Mesothelial cell of epicardium (in vitro differentiated cells): ENCODE measurements around the gene LCT. TPM values are rescaled to one million over a fixed set of nuclear protein-coding genes. Genes with fewer than 3 reads are reported as not detected.
A peak's percentile ranks its signal among the peaks of the same experiment; 100 is the strongest.

ENCODE experiments used
- DNase-seq, 2 experiments: peaks; one replicate each; pipeline ENCODE4 v3.0.0; 2021; ENCODE audit warnings: low spot score in 2 of 2; ENCODE audit not compliant: unreplicated experiment in 2 of 2
- H3K27ac Mint-ChIP-seq: 2 replicates; pipeline ENCODE4 v1.8.0; 2021; ENCODE audit warnings: mixed read lengths
- H3K27me3 Mint-ChIP-seq: 2 replicates; pipeline ENCODE4 v1.8.0; 2021; ENCODE audit warnings: low read depth, mixed read lengths
- H3K36me3 Mint-ChIP-seq: 2 replicates; pipeline ENCODE4 v1.8.0; 2021; ENCODE audit warnings: mixed read lengths
- H3K4me1 Mint-ChIP-seq: 2 replicates; pipeline ENCODE4 v1.8.0; 2021; ENCODE audit warnings: mixed read lengths
- H3K4me3 Mint-ChIP-seq: 2 replicates; pipeline ENCODE4 v1.8.0; 2021; ENCODE audit warnings: mild to moderate bottlenecking, moderate library complexity, mixed read lengths
- H3K9me3 Mint-ChIP-seq: 2 replicates; pipeline ENCODE4 v1.8.0; 2021; ENCODE audit warnings: mixed read lengths
- total RNA-seq: library from RNA; stranded (reverse); gene quantifications from 3 replicates; pipeline ENCODE4 v1.2.1, GENCODE V29; 2021
- TF ChIP-seq, protein P1 (sequence below): fragments of 200-600 bp; sonication (generic); IDR thresholded peaks from one replicate; pipeline ENCODE4 v1.5.0; 2021; ENCODE audit warnings: antibody characterized with exemption; ENCODE audit not compliant: unreplicated experiment

Gene LCT
- total RNA-seq, 1 donor from 2014 or later: not detected

- Mint-ChIP-seq H3K27me3 (no peaks in the 10 kb centered on the region), H3K4me1 (peaks cover 7% of the 10 kb centered on the region), H3K36me3 (peaks cover 25% of the 10 kb centered on the region), H3K9me3 (no peaks in the 10 kb centered on the region), H3K4me3 (no peak overlapping the region), H3K27ac (peak overlapping the region; percentile 79)
- TF ChIP-seq, protein P1, sequence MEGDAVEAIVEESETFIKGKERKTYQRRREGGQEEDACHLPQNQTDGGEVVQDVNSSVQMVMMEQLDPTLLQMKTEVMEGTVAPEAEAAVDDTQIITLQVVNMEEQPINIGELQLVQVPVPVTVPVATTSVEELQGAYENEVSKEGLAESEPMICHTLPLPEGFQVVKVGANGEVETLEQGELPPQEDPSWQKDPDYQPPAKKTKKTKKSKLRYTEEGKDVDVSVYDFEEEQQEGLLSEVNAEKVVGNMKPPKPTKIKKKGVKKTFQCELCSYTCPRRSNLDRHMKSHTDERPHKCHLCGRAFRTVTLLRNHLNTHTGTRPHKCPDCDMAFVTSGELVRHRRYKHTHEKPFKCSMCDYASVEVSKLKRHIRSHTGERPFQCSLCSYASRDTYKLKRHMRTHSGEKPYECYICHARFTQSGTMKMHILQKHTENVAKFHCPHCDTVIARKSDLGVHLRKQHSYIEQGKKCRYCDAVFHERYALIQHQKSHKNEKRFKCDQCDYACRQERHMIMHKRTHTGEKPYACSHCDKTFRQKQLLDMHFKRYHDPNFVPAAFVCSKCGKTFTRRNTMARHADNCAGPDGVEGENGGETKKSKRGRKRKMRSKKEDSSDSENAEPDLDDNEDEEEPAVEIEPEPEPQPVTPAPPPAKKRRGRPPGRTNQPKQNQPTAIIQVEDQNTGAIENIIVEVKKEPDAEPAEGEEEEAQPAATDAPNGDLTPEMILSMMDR: no peak
- no peak for DNase-seq
These were observed 14.1 kb upstream of the LCT start for GRCh38 chr2:135850892-135851668.

- H3K4me3 Mint-ChIP-seq: no peak overlapping the region
- no peaks in the 10 kb centered on the region for H3K9me3 Mint-ChIP-seq
- DNase-seq: no peak
- peaks cover 27% of the 10 kb centered on the region for H3K36me3 Mint-ChIP-seq
- H3K27me3 Mint-ChIP-seq: no peaks in the 10 kb centered on the region
- H3K27ac Mint-ChIP-seq: no peak overlapping the region
- TF ChIP-seq, protein P1: no peak
- H3K4me1 Mint-ChIP-seq: peaks cover 8% of the 10 kb centered on the region
These were observed 12.1 kb upstream of the LCT start for GRCh38 chr2:135849087-135849486.

GRCh38 chr2:135845997-135846396 lies 9.0 kb upstream of the LCT start:
- Mint-ChIP-seq H3K36me3 (peaks cover 40% of the 10 kb centered on the region), H3K4me3 (no peak overlapping the region), H3K4me1 (peaks cover 8% of the 10 kb centered on the region), H3K9me3 (no peaks in the 10 kb centered on the region), H3K27ac (no peak overlapping the region), H3K27me3 (no peaks in the 10 kb centered on the region)
- no peak for DNase-seq
- TF ChIP-seq, protein P1: no peak

- H3K27ac Mint-ChIP-seq: no peak overlapping the region
- no peaks in the 10 kb centered on the region for H3K9me3 Mint-ChIP-seq
- no peaks in the 10 kb centered on the region for H3K27me3 Mint-ChIP-seq
- H3K4me1 Mint-ChIP-seq: peaks cover 13% of the 10 kb centered on the region
- TF ChIP-seq, protein P1: no peak
- peaks cover 39% of the 10 kb centered on the region for H3K36me3 Mint-ChIP-seq
- H3K4me3 Mint-ChIP-seq: no peak overlapping the region
- no peak for DNase-seq
These were observed 8.3 kb upstream of the LCT start for GRCh38 chr2:135845257-135845656.

GRCh38 chr2:135844301-135844895 lies 7.4 kb upstream of the LCT start:
- Mint-ChIP-seq H3K27me3 (no peaks in the 10 kb centered on the region), H3K27ac (no peak overlapping the region), H3K9me3 (no peaks in the 10 kb centered on the region), H3K4me1 (peaks cover 17% of the 10 kb centered on the region), H3K36me3 (peaks cover 34% of the 10 kb centered on the region), H3K4me3 (no peak overlapping the region)
- TF ChIP-seq, protein P1: no peak
- no peak for DNase-seq
